Stimulated activated CD4-positive, alpha-beta T cell treated with anti-CD3 and anti-CD28 coated beads, Interleukin-4, amount 100 ng/mL, for 4 hours (primary cell): ENCODE data around the gene MYH11.
"Not testable (repeated sequence)": the region's sequence is repeated elsewhere in the genome, so short reads cannot be mapped to it uniquely, and the experiment has no call there.

Experiments
- DNase-seq, 2 experiments: peaks; one replicate each; pipeline ENCODE4 v3.0.0-alpha.2; 2020

Gene MYH11

DNA sequence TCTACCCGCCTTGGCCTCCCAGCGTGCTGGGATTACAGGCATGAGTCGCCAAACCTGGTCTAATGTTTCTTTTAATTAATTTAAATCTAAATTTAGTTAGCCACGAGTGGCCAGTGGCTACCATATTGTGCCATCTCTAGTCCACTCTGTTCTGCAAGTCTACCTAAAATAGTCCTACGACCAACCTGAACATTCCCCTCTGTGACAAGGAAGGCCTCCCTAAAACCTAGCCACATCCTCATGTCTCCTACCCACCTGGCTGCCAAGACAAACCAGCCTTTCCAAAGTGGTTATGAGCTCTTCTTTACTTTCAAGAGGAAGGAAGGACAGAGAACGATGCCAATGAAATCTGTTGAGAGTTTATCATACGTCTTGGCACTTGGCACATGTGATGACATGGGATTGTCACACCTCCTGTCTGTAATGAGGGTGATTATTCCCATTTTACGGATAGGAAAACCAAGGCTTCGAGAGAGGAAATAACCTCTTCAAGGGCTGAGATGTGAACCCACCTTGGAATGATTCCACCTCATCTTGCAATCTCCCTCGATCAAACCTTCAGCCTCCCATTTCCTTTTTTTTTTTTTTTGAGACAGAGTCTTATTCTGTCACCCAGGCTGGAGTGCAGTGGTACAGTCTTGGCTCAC is 19.7 kb downstream of the MYH11 start:
- no peak for DNase-seq

DNA sequence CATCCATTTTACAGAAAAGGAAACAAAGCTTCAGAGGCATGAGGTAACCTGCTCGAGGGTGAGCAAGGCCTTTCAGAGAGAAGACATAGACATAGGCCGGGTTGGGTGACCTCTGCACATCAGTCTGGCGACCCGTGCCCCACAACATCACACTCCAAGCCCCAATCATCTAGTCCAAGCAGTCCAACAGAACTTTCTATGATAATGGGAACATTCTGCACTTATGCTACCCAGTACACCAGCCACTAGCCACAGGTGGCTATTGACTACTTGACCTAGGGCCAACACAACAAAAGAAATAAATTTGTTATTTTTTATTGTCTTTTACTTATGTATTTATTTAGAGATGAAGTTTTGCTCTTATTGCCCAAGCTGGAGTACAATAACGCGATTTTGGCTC is 20.8 kb downstream of the MYH11 start:
- DNase-seq = no peak

DNA sequence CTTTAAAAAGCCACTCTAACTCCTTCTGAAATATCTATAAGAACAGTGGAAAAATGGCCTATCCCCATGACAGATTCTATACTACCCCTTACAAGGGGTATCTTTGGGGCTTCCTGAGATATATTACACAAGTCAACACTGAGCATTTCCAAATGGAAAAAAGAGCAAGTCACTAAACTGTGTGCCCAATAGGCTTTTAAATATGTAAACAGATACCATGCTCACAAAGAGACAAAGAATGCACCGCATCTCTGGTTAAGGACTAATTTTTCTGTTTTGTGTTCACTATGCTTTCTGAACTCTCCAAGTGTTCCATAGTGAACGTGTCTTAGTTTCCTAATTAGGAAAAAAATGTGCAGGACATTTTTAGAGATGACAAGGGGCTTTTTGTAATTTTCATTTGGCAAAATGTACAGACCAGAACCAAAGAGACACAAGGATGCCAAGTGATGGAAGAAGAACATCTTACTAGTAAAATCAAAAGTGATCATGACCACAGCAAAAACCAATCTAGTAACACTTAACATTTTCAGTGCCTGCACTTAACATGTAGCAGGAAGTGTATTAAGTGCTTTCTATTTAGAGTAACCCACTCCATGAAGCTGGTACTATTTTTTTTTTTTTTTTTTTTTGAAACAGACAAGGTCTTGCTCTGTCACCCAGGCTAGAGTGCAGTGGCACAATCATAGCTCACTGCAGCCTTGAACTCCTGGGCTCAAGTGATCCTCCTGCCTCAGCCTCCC is 21.5 kb downstream of the MYH11 start:
- no peak for DNase-seq

DNA sequence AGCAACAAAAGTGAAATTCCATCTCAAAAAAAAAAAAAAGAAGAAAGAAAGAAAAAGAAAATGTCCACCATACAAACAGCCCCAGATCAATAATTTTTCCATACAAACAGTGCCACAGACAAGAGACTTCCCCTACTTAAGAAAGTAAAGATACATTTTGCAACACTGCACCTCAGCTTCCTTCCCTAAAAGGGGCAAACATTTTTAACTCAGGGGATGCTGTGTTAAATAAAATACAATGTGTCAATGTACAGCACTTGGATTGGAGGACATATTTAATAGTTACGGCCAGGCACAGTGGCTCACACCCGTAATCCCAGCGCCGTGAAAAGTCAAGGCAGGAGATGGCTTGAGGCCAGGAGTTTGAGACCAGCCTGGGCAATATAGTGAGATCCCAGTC is 22.3 kb downstream of the MYH11 start:
- DNase-seq = no peak

DNA sequence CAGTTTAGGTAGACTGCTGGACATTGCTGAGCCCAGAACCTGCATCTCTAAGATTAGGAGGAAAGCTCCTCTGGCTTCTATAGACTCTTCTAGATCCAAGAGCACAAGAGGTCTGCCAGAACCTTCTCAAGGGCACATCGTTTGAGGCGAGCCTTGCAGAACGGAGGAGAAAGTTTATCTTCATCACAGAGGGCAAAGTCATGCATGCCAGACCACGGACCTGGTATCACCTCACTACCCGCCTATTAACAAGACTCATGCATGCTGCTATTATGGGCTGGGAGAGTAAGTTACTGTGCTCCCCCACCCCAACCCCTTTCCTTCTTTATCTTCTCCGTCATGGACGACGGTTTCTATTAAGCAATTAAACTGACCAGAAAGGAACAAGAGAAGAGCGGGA is 23.3 kb downstream of the MYH11 start:
- DNase-seq = no peak

DNA sequence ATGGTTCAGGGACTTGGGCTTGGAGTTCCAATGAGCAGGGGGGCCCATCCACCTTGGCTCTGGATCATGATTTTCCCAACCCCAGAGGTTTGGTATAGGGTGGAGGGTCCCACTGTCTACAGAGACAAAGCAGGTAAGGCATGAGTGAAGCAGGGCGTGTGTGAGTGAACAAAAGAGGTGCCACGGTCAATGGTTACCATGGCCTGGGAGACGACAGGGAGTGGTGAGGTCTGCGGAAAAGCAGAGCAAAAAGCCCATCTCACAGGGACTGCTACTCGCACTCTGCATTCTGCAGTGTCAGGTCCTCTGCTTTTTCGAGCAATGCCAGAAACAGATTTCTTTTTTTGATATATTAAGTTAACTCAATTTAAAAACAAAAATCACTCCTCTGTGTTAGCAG is 24.6 kb downstream of the MYH11 start:
- no peak for DNase-seq

DNA sequence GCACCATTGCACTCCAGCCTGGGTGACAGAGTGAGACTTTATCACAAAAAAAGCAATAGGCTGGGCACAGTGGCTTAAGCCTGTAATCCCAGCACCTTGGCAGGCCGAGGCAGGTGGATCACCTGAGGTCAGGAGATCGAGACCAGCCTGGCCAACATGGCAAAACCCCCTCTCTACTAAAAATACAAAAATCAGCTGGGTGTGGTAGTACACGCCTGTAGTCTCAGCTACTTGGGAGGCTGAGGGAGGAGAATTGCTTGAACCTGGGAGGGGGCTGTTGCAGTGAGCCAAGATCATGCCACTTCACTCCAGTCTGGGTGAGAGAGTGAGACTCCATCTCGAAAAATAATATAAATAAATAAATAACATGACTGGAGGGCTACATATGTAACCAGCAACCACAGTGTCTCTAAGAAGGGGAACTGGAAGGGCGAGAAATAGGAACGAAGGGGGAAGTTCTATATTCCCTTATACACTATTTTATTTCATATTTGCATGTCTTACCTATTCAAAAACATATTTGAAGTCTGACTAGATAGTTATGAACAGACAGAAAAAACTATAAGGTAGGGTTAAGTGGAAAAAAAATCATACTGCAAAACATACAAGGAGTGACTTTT is 25.9 kb downstream of the MYH11 start:
- no peak for DNase-seq

DNA sequence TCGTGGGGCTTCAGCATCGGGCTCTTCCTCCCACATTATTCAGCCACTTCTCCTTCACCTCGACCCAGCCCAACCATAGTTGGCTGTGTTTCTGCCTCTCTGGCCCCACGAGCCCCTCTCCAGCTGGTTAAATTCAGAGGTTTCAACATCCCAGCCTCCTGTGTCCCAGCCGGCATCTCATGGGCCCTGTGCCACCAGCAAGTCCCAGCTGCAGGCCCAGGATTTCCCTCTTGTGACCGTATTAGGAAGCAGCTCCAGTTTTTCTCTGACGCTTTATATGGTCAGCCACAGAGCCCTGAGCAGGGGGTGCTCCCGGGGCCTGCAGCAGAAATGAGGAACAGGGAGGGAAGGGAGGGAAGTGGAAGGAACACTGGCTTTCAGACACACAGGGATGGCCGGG is 27.4 kb downstream of the MYH11 start:
- no peak for DNase-seq

DNA sequence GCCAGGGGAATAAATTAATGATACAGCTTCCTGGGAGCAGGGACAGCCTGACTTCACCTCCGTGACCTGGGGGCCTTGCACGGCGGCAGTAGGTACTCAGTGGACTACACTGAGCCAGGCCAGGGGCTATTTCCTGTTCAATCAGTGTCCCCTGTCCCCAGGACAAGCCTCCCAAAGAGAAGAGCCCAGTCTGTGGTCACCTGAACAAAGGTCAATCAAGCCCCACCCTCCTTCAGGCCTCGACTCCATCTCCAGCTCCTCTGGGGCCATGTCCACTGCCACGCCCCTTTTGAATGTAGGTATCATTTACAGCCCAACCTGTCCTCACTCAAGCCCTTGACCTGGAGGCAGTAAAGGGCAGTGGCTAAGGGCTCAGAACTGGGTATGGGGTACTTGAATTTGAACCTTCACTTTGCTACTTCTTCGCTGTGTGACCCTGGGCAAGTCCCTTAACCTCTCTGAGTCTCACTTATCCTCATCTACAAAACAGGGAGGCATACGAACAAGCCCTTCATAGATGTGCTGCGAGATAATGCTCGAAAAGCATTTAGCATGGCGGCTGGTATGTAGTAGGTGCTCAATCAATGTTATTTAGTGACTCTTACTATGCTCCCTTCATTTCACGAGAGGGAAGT is 29.0 kb downstream of the MYH11 start:
- no peak for DNase-seq

DNA sequence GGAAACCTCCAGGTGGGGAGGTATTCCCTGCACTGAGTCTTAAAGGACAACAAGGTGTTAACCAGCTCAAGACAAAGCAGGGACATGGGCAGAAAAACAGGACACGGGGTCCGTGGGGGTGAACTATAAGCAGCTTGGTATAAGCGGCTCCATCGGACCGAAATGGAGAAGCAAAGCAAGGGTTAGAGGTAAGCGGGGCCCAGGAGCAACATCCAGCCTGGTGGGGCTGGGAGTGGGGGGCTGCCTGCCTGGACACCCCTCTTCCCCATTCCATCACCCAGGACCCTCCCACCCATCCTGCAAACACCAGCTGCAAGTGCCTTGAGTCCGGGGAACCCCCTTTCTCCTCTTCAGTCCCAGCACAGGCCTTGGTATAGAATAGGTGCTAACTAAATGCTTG is 29.5 kb downstream of the MYH11 start:
- DNase-seq = no peak

DNA sequence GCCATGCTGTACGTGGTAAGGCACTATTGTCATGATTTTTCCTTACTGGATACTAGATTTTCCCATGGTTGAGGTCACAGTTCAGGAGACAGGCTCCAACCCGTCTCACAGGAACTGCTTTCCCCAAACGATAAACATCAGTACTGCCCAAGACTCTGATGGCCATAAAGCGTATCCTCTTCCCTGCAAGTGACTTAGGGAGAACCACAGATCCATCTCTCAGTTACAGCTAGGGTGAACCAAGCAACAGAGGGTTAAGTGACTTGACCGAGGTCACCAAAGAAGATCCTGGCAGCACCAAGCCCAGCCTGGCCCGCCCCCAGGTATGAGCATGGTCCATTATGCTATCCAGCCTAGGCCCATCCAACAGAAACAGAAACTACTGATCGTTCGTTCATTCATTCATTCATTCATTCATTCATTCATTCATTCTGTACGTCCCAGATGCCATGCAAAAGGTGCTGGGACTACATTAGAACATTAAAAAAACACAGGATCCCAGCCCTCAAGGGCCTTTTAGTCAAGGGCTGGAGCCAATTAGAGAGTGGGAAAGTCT is 31.0 kb downstream of the MYH11 start:
- DNase-seq = no peak

DNA sequence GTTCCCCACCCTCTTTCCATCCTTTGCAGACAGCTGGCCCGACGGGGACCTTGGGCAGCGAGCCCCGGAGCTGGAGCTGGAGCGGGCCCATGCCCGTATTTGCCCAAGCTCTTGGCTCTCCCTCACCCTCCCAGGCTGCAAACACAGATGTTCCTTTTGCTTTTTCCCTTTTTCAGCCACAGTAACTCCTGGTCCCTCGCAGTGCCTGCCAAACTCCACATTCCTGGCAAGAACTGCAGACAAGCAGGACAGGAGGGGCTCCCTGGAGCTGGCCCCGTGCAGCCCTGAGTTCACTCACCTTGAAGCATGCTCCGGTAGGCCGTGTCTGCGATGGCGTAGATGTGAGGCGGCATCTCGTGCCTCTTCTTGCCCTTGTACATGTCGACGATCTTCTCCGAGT is 33.9 kb downstream of the MYH11 start:
- DNase-seq = no peak

DNA sequence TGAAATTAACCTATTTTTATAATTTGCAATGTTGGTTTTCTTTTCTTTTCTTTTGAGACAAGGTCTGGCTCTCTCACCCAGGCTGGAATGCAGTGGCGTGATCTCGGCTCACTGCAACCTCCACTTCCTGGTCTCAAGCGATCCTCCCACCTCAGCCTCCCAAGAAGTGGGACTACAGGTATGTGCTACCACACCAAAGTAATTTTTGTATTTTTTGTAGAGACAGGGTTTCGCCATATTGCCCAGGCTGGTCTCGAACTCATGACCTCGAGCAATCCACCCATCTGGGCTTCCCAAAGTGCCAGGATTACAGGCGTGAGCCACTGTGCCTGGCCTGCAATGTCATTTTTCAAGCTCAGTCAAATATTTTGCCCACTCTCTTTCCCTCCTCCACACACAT is 36.0 kb downstream of the MYH11 start:
- DNase-seq = no peak

DNA sequence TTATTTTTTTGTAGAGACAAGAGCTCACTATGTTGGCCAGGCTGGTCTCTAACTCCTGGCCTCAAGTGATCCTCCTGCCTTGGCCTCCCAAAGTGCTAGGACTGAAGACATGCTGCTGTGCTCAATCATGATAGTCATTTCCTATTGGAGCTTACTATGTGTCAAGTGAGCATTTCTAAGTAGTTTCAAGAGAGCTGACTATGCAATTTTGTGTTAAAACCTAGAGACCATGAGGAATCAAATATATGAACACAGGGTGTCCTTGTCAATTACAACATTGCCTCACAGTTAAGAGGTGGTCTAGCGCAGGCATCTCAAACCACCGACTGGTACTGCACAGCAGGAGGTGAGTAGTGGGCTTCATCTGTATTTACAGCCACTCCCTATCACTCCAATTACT is 37.8 kb downstream of the MYH11 start:
- no peak for DNase-seq

DNA sequence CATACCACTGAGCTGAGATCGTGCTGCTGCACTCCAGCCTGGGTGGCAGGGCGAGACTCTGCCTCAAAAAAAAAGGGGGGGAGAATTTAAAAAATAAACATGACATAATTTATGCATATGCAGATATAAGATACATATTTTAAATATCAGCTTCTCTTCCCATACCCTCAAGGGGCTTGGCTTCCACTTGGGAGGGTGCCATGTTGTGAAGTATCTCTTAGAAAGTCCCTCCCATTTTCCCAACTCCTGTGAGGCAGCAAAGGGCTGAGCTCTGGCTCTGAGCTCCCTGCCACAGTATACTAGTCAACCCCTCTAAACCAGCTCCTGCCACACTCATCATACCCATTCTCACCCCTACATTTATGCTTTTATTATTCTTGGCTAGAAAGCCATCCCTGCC is 39.4 kb downstream of the MYH11 start:
- no peak for DNase-seq

DNA sequence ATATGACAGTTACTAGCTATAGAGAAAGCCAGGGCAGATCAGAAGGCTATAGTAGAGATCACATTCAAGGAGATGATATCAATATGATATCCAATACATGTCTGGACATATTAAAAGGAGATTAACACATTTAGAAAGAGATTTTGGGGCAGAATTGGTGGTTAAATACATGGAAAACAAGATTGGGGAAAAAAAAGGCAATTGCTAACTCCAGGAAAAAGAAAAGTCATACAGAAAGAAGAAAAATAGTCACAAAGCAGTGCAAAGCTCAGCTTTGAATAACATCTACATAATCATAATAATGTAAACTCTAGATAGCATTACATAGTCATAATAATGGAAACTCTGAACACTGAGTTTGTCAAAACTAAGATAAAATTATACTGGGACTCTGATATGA is 40.6 kb downstream of the MYH11 start:
- no peak for DNase-seq

DNA sequence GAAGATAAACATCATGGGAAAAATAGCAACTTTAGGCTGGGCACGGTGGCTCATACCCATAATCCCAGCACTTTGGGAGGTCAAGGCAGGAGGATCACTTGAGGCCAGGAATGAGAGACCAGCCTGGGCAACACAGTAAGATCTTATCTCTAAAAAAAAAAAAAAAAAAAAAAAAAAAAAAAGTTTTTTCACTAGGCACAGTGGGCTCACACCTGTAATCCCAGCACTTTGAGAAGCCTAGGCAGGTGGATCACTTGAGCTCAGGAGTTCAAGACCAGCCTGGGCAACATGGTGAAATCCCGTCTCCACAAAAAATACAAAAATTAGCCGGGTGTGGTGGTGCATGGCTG is 44.5 kb downstream of the MYH11 start:
- not testable (repeated sequence) for DNase-seq

DNA sequence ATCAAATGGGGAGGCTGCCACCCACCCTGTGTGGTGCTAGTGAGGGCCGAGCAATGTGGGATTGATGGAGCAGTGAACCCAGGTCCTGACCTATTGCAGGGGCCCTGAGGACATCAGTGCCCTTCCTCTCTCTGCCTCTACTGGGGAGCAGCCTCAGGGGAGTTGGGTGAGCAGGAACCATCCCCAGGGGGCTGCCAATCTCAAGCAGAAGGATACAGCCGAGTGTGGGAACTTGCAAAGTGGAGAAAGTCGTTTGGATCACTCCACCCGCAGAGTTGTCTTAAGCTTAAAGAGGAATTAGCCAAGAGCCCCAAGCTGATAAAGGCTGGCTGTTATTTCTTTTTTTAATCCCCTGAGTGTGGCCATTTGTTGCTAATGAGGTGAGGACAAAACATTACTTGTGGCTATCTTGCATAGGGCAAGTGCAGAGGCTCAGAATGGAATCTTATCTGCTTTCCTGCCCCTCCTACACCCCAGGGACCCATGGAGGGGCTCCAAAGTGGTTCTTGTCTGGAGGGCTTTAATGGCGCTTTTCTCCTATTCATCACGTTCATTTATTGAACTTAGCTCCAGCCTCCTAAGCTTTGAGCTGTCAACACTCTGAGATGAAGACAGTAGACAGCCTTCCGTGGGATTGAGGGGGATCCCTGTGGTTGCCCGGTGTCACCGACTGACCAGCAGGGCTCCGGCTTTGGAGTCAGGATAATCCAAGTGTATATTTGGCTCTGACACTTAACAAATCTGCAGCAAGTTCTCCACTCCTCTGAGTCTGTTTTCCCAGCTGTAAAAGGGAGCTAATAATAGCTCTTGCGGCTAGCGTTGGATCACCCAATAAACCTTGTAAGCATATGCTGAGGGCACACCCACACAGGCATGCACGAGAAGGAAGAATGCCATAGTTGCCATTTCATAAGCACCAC is 45.1 kb downstream of the MYH11 start:
- DNase-seq = no peak

DNA sequence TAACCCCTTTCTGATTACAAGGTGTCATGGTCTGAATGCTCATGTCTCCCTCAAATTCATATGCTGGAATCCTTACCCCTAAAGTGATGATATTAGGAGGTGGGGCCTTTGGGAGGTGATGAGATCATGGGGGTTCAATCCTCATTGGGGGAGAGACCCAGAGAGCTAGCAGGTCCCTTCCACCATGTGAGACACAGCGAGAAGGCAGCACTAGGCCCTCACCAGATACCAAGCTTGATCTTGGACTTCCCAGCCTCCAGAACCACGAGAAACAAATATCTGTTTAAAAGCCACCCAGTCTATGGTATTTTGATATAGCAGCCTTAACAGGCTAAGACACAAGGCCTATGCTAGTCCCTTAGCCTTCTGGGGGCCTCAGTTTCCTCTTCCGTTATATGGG is 45.9 kb downstream of the MYH11 start:
- DNase-seq = no peak

DNA sequence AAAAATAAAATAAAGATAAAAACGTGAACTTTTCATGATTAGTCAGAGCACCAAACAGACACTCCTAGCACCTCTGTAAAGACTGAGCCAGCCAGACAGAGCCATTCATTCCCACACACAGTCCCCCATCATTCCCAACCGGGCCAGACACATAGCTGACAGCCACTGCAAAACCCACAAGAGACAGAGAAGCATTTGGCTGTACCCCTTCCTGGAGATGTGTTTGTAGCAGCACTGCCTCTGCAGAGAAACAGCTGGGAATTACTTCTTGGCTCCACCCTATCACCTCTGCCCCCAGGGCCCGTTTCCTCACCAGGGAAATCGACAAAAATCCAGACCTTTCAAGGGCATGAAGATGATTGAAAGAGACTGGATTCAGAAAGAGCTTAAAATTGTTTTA is 46.4 kb downstream of the MYH11 start:
- DNase-seq = no peak

DNA sequence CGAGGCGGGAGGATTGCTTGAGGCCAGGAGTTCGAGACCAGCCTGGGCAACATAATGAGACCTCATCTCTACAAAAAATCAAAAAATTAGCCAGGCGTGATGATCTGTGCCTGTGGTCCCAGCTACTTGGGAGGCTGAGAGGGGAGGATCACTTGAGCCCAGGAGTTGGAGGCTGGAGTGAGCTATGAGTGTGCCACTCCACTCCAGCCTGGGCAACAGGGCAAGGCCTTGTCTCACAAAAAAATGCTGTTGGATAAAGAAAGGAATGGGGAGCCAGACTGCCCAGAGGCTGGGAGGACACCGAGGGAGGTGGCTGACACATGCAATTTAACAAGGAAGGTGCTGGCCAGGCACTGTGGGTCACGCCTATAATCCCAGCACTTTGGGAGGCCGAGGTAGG is 47.5 kb downstream of the MYH11 start:
- DNase-seq = not testable (repeated sequence)

DNA sequence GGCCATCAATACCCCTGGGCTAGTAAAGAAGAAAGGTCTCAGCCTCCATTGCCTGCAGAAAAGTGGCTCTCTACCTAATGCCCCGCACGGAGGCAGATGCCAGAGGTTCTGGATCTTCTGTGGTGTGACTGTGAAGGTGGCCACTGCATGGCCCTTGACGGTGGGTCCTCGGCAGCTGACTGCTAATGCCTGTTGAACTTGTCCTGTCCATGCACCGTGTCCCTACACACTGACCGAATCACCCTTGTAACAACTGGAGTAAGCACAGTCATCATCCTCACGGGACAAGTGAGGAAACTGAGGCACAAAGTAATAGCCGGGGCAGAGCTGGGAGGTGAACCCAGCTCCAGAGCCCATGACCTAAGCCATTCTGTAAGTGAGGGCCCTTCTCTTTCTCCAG is 48.8 kb downstream of the MYH11 start:
- no peak for DNase-seq

DNA sequence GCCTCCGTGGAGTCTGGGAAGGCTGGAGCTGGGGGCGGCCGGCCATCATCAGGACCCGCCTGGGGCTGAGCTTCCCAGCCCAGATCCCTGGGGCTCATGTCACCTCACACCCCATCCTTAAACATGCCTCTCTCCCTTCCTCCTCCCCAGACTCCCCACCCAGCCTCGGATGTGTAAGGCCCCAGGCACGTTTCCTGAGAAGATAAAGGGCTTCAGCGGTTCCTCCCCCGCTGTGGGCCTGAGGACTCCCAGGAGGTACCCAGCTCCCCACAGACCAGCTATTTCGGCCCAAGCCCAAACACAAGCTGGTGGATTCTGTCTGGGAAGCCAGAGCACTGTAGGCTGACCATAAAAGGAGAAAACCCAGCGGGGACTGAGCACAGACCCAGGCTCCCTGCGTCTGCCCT is 49.2 kb downstream of the MYH11 start:
- DNase-seq = no peak
